ENCODE data around the gene DRAXIN.

DNA sequence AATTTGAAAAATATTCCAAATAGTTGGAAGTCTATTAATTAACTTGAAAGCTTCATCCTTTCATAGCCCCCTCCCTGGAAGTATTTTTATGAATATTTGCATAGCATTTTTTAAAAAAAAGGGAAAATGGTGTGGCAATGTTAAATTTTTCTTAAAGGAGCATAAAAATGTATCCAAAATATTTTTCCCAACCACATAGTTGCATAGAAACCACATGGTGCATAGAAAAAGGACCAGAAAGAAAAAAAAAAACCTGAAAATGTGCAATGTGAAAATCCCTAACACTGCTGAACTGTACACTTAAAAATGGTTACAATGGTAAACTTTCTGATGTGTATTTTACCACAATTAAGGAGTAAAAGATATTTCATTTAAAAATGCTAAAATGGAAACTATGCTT is 78.5 kb downstream of the DRAXIN start:
- TF ChIP-seq TCF7L2 (IDR thresholded peaks at IDR 0.05; ENCODE audit: borderline replicate concordance, low read depth, low read length) = no peak
- no peak for TF ChIP-seq ZSCAN30 (tag by site-specific recombination; IDR thresholded peaks at IDR 0.05)
- no peak for TF ChIP-seq ZNF350 (tag by site-specific recombination; IDR thresholded peaks at IDR 0.05)
- TF ChIP-seq, protein P1, sequence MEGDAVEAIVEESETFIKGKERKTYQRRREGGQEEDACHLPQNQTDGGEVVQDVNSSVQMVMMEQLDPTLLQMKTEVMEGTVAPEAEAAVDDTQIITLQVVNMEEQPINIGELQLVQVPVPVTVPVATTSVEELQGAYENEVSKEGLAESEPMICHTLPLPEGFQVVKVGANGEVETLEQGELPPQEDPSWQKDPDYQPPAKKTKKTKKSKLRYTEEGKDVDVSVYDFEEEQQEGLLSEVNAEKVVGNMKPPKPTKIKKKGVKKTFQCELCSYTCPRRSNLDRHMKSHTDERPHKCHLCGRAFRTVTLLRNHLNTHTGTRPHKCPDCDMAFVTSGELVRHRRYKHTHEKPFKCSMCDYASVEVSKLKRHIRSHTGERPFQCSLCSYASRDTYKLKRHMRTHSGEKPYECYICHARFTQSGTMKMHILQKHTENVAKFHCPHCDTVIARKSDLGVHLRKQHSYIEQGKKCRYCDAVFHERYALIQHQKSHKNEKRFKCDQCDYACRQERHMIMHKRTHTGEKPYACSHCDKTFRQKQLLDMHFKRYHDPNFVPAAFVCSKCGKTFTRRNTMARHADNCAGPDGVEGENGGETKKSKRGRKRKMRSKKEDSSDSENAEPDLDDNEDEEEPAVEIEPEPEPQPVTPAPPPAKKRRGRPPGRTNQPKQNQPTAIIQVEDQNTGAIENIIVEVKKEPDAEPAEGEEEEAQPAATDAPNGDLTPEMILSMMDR (tag by site-specific recombination; IDR thresholded peaks at IDR 0.05) = no peak

All from HEK293 (cell line).